KMS-11 (cell line): ENCODE data around the gene GPR65.

Experiments used
- H2AFZ ChIP-seq: fragments of 200-600 bp; sonication (generic); 2 replicates; pipeline ENCODE4 v1.6.1; 2016; ENCODE audit warnings: antibody characterized with exemption, mixed run types, low read depth
- H3K27ac ChIP-seq: fragments of 200-600 bp; sonication (generic); 2 replicates; pipeline ENCODE4 v1.6.1; 2016; ENCODE audit warnings: mild to moderate bottlenecking, mixed run types
- H3K27me3 ChIP-seq: fragments of 200-600 bp; sonication (generic); 2 replicates; pipeline ENCODE4 v1.6.1; 2017; ENCODE audit warnings: mild to moderate bottlenecking, low read depth, mixed run types, moderate library complexity; ENCODE audit not compliant: insufficient read depth
- H3K36me3 ChIP-seq: fragments of 200-600 bp; sonication (generic); 2 replicates; pipeline ENCODE4 v1.6.1; 2017; ENCODE audit warnings: mild to moderate bottlenecking, mixed run types; ENCODE audit not compliant: insufficient read depth
- H3K4me1 ChIP-seq: fragments of 200-600 bp; sonication (generic); 2 replicates; pipeline ENCODE4 v1.6.1; 2016; ENCODE audit warnings: mild to moderate bottlenecking, low read depth, mixed run types; ENCODE audit not compliant: poor library complexity, severe bottlenecking
- H3K4me2 ChIP-seq: fragments of 200-600 bp; sonication (generic); 2 replicates; pipeline ENCODE4 v1.7.0; 2016; ENCODE audit warnings: mild to moderate bottlenecking, mixed run types
- H3K4me3 ChIP-seq: fragments of 200-600 bp; sonication (generic); IDR thresholded peaks from 2 replicates; pipeline ENCODE4 v1.6.1; 2017; ENCODE audit warnings: low read depth, low read length, mixed read lengths; ENCODE audit not compliant: insufficient read depth
- H3K79me2 ChIP-seq: fragments of 200-600 bp; sonication (generic); 2 replicates; pipeline ENCODE4 v1.6.1; 2016; ENCODE audit warnings: low read depth, mixed run types; ENCODE audit not compliant: insufficient read depth
- H3K9ac ChIP-seq: fragments of 200-600 bp; sonication (generic); 2 replicates; pipeline ENCODE4 v1.6.1; 2016; ENCODE audit warnings: mild to moderate bottlenecking, mixed run types
- H4K20me1 ChIP-seq: fragments of 200-600 bp; sonication (generic); 2 replicates; pipeline ENCODE4 v1.6.1; 2016; ENCODE audit warnings: mild to moderate bottlenecking, mixed run types; ENCODE audit not compliant: insufficient read depth
- TF ChIP-seq, protein P1 (sequence below): fragments of 200-600 bp; sonication (generic); conservative IDR thresholded peaks from 2 replicates; pipeline ENCODE4 v1.6.1; 2017; ENCODE audit warnings: low read depth, mild to moderate bottlenecking, antibody characterized with exemption, low read length, moderate library complexity, mixed read lengths

GPR65 gene

GRCh38 chr14:88063811-88064210, 58.9 kb downstream of the GPR65 start:
- H4K20me1 ChIP-seq: no peaks in the 10 kb centered on the region
- H3K4me2 ChIP-seq: no peak overlapping the region
- no peak overlapping the region for H3K9ac ChIP-seq
- no peaks in the 10 kb centered on the region for H3K27me3 ChIP-seq
- TF ChIP-seq, protein P1, sequence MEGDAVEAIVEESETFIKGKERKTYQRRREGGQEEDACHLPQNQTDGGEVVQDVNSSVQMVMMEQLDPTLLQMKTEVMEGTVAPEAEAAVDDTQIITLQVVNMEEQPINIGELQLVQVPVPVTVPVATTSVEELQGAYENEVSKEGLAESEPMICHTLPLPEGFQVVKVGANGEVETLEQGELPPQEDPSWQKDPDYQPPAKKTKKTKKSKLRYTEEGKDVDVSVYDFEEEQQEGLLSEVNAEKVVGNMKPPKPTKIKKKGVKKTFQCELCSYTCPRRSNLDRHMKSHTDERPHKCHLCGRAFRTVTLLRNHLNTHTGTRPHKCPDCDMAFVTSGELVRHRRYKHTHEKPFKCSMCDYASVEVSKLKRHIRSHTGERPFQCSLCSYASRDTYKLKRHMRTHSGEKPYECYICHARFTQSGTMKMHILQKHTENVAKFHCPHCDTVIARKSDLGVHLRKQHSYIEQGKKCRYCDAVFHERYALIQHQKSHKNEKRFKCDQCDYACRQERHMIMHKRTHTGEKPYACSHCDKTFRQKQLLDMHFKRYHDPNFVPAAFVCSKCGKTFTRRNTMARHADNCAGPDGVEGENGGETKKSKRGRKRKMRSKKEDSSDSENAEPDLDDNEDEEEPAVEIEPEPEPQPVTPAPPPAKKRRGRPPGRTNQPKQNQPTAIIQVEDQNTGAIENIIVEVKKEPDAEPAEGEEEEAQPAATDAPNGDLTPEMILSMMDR: no peak
- H3K4me3 ChIP-seq: no peak overlapping the region
- no peak overlapping the region for H3K27ac ChIP-seq
- no peaks in the 10 kb centered on the region for H3K79me2 ChIP-seq
- no peaks in the 10 kb centered on the region for H3K36me3 ChIP-seq
- H3K4me1 ChIP-seq: no peaks in the 10 kb centered on the region
- no peak overlapping the region for H2AFZ ChIP-seq
